ENCODE data around the gene NEK11.

Gene NEK11

GRCh38 chr3:131283862-131284261, 257.2 kb downstream of the NEK11 start:
- Mint-ChIP-seq H3K9me3 (no peaks in the 10 kb centered on the region), H3K36me3 (ENCODE audit: low read depth) (no peaks in the 10 kb centered on the region), H3K27me3 (ENCODE audit: low read depth) (peaks cover 3% of the 10 kb centered on the region), H3K27ac (no peak overlapping the region), H3K4me1 (ENCODE audit: low read depth) (no peaks in the 10 kb centered on the region), H3K4me3 (no peak overlapping the region)
- no peak for DNase-seq (ENCODE audit: low spot score)

GRCh38 chr3:131284302-131284701, 257.6 kb downstream of the NEK11 start:
- peaks cover 3% of the 10 kb centered on the region for H3K27me3 Mint-ChIP-seq (ENCODE audit: low read depth)
- DNase-seq (ENCODE audit: low spot score): no peak
- no peak overlapping the region for H3K27ac Mint-ChIP-seq
- H3K9me3 Mint-ChIP-seq: no peaks in the 10 kb centered on the region
- H3K4me3 Mint-ChIP-seq: no peak overlapping the region
- H3K36me3 Mint-ChIP-seq (ENCODE audit: low read depth): no peaks in the 10 kb centered on the region
- H3K4me1 Mint-ChIP-seq (ENCODE audit: low read depth): no peaks in the 10 kb centered on the region

- DNase-seq (ENCODE audit: low spot score): no peak
- peaks cover 3% of the 10 kb centered on the region for H3K27me3 Mint-ChIP-seq (ENCODE audit: low read depth)
- no peak overlapping the region for H3K27ac Mint-ChIP-seq
- no peaks in the 10 kb centered on the region for H3K9me3 Mint-ChIP-seq
- H3K4me1 Mint-ChIP-seq (ENCODE audit: low read depth): no peaks in the 10 kb centered on the region
- no peak overlapping the region for H3K4me3 Mint-ChIP-seq
- H3K36me3 Mint-ChIP-seq (ENCODE audit: low read depth): no peaks in the 10 kb centered on the region
These were observed 258.8 kb downstream of the NEK11 start for GRCh38 chr3:131285456-131285855.

GRCh38 chr3:131299836-131300235, 273.2 kb downstream of the NEK11 start:
- Mint-ChIP-seq H3K27me3 (ENCODE audit: low read depth) (peaks cover 5% of the 10 kb centered on the region), H3K9me3 (no peaks in the 10 kb centered on the region), H3K4me1 (ENCODE audit: low read depth) (no peaks in the 10 kb centered on the region), H3K27ac (no peak overlapping the region), H3K36me3 (ENCODE audit: low read depth) (no peaks in the 10 kb centered on the region), H3K4me3 (no peak overlapping the region)
- no peak for DNase-seq (ENCODE audit: low spot score)

- Mint-ChIP-seq H3K27ac (no peak overlapping the region), H3K27me3 (ENCODE audit: low read depth) (peaks cover 3% of the 10 kb centered on the region), H3K4me3 (no peak overlapping the region), H3K4me1 (ENCODE audit: low read depth) (no peaks in the 10 kb centered on the region), H3K9me3 (no peaks in the 10 kb centered on the region), H3K36me3 (ENCODE audit: low read depth) (no peaks in the 10 kb centered on the region)
- DNase-seq (ENCODE audit: low spot score): no peak
These were observed 277.2 kb downstream of the NEK11 start for GRCh38 chr3:131303848-131304247.

GRCh38 chr3:131304890-131305289, 278.2 kb downstream of the NEK11 start:
- Mint-ChIP-seq H3K27me3 (ENCODE audit: low read depth) (peaks cover 3% of the 10 kb centered on the region), H3K4me3 (no peak overlapping the region), H3K27ac (no peak overlapping the region), H3K9me3 (no peaks in the 10 kb centered on the region), H3K4me1 (ENCODE audit: low read depth) (no peaks in the 10 kb centered on the region), H3K36me3 (ENCODE audit: low read depth) (no peaks in the 10 kb centered on the region)
- DNase-seq (ENCODE audit: low spot score): no peak

GRCh38 chr3:131306242-131306641, 279.6 kb downstream of the NEK11 start:
- DNase-seq (ENCODE audit: low spot score): no peak
- H3K4me1 Mint-ChIP-seq (ENCODE audit: low read depth): no peaks in the 10 kb centered on the region
- no peak overlapping the region for H3K4me3 Mint-ChIP-seq
- H3K27me3 Mint-ChIP-seq (ENCODE audit: low read depth): peaks cover under 1% of the 10 kb centered on the region
- no peak overlapping the region for H3K27ac Mint-ChIP-seq
- no peaks in the 10 kb centered on the region for H3K36me3 Mint-ChIP-seq (ENCODE audit: low read depth)
- H3K9me3 Mint-ChIP-seq: no peaks in the 10 kb centered on the region

- H3K4me1 Mint-ChIP-seq (ENCODE audit: low read depth): no peaks in the 10 kb centered on the region
- no peaks in the 10 kb centered on the region for H3K36me3 Mint-ChIP-seq (ENCODE audit: low read depth)
- H3K9me3 Mint-ChIP-seq: no peaks in the 10 kb centered on the region
- H3K4me3 Mint-ChIP-seq: no peak overlapping the region
- H3K27me3 Mint-ChIP-seq (ENCODE audit: low read depth): peaks cover 12% of the 10 kb centered on the region
- no peak for DNase-seq (ENCODE audit: low spot score)
- no peak overlapping the region for H3K27ac Mint-ChIP-seq
These were observed 287.6 kb downstream of the NEK11 start for GRCh38 chr3:131314318-131314717.

- H3K4me3 Mint-ChIP-seq: no peak overlapping the region
- H3K9me3 Mint-ChIP-seq: no peaks in the 10 kb centered on the region
- H3K27ac Mint-ChIP-seq: no peak overlapping the region
- no peak for DNase-seq (ENCODE audit: low spot score)
- peaks cover 13% of the 10 kb centered on the region for H3K27me3 Mint-ChIP-seq (ENCODE audit: low read depth)
- no peaks in the 10 kb centered on the region for H3K36me3 Mint-ChIP-seq (ENCODE audit: low read depth)
- H3K4me1 Mint-ChIP-seq (ENCODE audit: low read depth): no peaks in the 10 kb centered on the region
These were observed 288.5 kb downstream of the NEK11 start for GRCh38 chr3:131315162-131315561.

- H3K36me3 Mint-ChIP-seq (ENCODE audit: low read depth): no peaks in the 10 kb centered on the region
- peaks cover 21% of the 10 kb centered on the region for H3K27me3 Mint-ChIP-seq (ENCODE audit: low read depth)
- peaks cover 1% of the 10 kb centered on the region for H3K4me1 Mint-ChIP-seq (ENCODE audit: low read depth)
- H3K9me3 Mint-ChIP-seq: no peaks in the 10 kb centered on the region
- H3K4me3 Mint-ChIP-seq: no peak overlapping the region
- no peak overlapping the region for H3K27ac Mint-ChIP-seq
- no peak for DNase-seq (ENCODE audit: low spot score)
These were observed 291.0 kb downstream of the NEK11 start for GRCh38 chr3:131317667-131318066.

- no peaks in the 10 kb centered on the region for H3K36me3 Mint-ChIP-seq (ENCODE audit: low read depth)
- H3K4me1 Mint-ChIP-seq (ENCODE audit: low read depth): peaks cover 1% of the 10 kb centered on the region
These were observed 296.3 kb downstream of the NEK11 start for GRCh38 chr3:131323014-131323413.

GRCh38 chr3:131323792-131324191, 297.1 kb downstream of the NEK11 start:
- peaks cover 15% of the 10 kb centered on the region for H3K27me3 Mint-ChIP-seq (ENCODE audit: low read depth)
- H3K4me1 Mint-ChIP-seq (ENCODE audit: low read depth): peaks cover 1% of the 10 kb centered on the region
- H3K9me3 Mint-ChIP-seq: no peaks in the 10 kb centered on the region
- H3K4me3 Mint-ChIP-seq: no peak overlapping the region
- no peak for DNase-seq (ENCODE audit: low spot score)
- H3K27ac Mint-ChIP-seq: no peak overlapping the region
- H3K36me3 Mint-ChIP-seq (ENCODE audit: low read depth): no peaks in the 10 kb centered on the region

More at GRCh38 chr3:131323014-131323413, 296.3 kb downstream of the NEK11 start:
- Mint-ChIP-seq H3K27ac (no peak overlapping the region), H3K27me3 (ENCODE audit: low read depth) (peaks cover 15% of the 10 kb centered on the region), H3K4me3 (no peak overlapping the region), H3K9me3 (no peaks in the 10 kb centered on the region)
- DNase-seq (ENCODE audit: low spot score): no peak

- Mint-ChIP-seq H3K9me3 (no peaks in the 10 kb centered on the region), H3K4me1 (ENCODE audit: low read depth) (peaks cover 1% of the 10 kb centered on the region), H3K27ac (no peak overlapping the region), H3K36me3 (ENCODE audit: low read depth) (no peaks in the 10 kb centered on the region), H3K27me3 (ENCODE audit: low read depth) (peaks cover 13% of the 10 kb centered on the region), H3K4me3 (no peak overlapping the region)
- DNase-seq (ENCODE audit: low spot score): no peak
These were observed 298.2 kb downstream of the NEK11 start for GRCh38 chr3:131324923-131325322.

- Mint-ChIP-seq H3K4me3 (no peak overlapping the region), H3K4me1 (ENCODE audit: low read depth) (peaks cover under 1% of the 10 kb centered on the region), H3K9me3 (no peaks in the 10 kb centered on the region), H3K36me3 (ENCODE audit: low read depth) (no peaks in the 10 kb centered on the region), H3K27me3 (ENCODE audit: low read depth) (peaks cover 12% of the 10 kb centered on the region), H3K27ac (no peak overlapping the region)
- no peak for DNase-seq (ENCODE audit: low spot score)
These were observed 299.6 kb downstream of the NEK11 start for GRCh38 chr3:131326307-131326706.

- Mint-ChIP-seq H3K27me3 (ENCODE audit: low read depth) (peaks cover 3% of the 10 kb centered on the region), H3K9me3 (no peaks in the 10 kb centered on the region), H3K27ac (no peak overlapping the region), H3K4me1 (ENCODE audit: low read depth) (no peaks in the 10 kb centered on the region), H3K36me3 (ENCODE audit: low read depth) (no peaks in the 10 kb centered on the region), H3K4me3 (no peak overlapping the region)
- DNase-seq (ENCODE audit: low spot score): no peak
These were observed 302.0 kb downstream of the NEK11 start for GRCh38 chr3:131328721-131329120.

All from T-helper 2 cell treated with Interferon-gamma antibody and Interleukin-4, amounts not matched to agents 5 μg/mL and 100 μg/mL, for 36 hours (primary cell).